ENCODE measurements around the gene LETM1. TPM values are rescaled to one million over a fixed set of nuclear protein-coding genes. Genes with fewer than 3 reads are reported as not detected.

LETM1 gene
- total and polyA plus RNA-seq, 2 experiments from 2014 or later = 23.3 to 68.9 TPM

DNA sequence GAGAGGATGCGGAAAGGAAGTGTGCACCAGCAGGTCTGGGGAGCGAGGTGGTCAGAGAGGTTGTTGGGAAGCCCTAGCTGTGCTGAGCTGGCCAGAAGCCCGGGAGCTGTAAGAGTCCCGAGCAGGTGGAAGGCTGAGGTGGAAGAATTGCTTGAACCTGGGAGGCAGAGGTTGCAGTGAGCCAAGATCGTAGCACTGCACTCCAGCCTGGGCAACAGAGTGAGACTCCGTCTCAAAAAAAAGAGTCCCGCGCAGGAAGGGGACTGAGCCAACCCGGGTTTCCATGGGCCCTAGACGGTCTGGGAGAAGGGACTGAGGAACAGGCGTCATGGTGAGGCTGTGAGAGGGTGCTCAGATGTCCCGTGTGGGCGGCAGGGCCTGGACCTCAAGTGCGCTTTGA, 75.5 kb downstream of the LETM1 start:
- Mint-ChIP-seq H3K36me3 (ENCODE audit: low read depth) (no peaks in the 10 kb centered on the region), H3K27ac (no peak overlapping the region), H3K4me1 (peaks cover 20% of the 10 kb centered on the region; the same call in 1 of the 3 replicates), H3K27me3 (ENCODE audit: insufficient read depth, low read depth, poor library complexity) (peaks cover 8% of the 10 kb centered on the region), H3K4me3 (no peak overlapping the region), H3K9me3 (no peaks in the 10 kb centered on the region)
- no peaks in the 10 kb centered on the region for H3K36me3 ChIP-seq (ENCODE audit: insufficient read depth)
- no peak for DNase-seq (ENCODE audit: low spot score)
- TF ChIP-seq ZNF114 (CRISPR knock-in tag; IDR thresholded peaks at IDR 0.05) (no peak), POLR2AphosphoS5 (IDR thresholded peaks at IDR 0.05; ENCODE audit: low read depth) (no peak), ZNF331 (CRISPR knock-in tag; IDR thresholded peaks at IDR 0.05; ENCODE audit: low read depth) (no peak), STAT1 (IDR thresholded peaks at IDR 0.05; ENCODE audit: unreplicated experiment) (no peak), CREB1 (CRISPR knock-in tag; IDR thresholded peaks at IDR 0.05; ENCODE audit: low read depth) (no peak)
- TF ChIP-seq, protein P1, sequence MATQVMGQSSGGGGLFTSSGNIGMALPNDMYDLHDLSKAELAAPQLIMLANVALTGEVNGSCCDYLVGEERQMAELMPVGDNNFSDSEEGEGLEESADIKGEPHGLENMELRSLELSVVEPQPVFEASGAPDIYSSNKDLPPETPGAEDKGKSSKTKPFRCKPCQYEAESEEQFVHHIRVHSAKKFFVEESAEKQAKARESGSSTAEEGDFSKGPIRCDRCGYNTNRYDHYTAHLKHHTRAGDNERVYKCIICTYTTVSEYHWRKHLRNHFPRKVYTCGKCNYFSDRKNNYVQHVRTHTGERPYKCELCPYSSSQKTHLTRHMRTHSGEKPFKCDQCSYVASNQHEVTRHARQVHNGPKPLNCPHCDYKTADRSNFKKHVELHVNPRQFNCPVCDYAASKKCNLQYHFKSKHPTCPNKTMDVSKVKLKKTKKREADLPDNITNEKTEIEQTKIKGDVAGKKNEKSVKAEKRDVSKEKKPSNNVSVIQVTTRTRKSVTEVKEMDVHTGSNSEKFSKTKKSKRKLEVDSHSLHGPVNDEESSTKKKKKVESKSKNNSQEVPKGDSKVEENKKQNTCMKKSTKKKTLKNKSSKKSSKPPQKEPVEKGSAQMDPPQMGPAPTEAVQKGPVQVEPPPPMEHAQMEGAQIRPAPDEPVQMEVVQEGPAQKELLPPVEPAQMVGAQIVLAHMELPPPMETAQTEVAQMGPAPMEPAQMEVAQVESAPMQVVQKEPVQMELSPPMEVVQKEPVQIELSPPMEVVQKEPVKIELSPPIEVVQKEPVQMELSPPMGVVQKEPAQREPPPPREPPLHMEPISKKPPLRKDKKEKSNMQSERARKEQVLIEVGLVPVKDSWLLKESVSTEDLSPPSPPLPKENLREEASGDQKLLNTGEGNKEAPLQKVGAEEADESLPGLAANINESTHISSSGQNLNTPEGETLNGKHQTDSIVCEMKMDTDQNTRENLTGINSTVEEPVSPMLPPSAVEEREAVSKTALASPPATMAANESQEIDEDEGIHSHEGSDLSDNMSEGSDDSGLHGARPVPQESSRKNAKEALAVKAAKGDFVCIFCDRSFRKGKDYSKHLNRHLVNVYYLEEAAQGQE (IDR thresholded peaks at IDR 0.05; ENCODE audit: unreplicated experiment) = no peak
- TF ChIP-seq, protein P2, sequence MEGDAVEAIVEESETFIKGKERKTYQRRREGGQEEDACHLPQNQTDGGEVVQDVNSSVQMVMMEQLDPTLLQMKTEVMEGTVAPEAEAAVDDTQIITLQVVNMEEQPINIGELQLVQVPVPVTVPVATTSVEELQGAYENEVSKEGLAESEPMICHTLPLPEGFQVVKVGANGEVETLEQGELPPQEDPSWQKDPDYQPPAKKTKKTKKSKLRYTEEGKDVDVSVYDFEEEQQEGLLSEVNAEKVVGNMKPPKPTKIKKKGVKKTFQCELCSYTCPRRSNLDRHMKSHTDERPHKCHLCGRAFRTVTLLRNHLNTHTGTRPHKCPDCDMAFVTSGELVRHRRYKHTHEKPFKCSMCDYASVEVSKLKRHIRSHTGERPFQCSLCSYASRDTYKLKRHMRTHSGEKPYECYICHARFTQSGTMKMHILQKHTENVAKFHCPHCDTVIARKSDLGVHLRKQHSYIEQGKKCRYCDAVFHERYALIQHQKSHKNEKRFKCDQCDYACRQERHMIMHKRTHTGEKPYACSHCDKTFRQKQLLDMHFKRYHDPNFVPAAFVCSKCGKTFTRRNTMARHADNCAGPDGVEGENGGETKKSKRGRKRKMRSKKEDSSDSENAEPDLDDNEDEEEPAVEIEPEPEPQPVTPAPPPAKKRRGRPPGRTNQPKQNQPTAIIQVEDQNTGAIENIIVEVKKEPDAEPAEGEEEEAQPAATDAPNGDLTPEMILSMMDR (conservative IDR thresholded peaks at IDR 0.05; ENCODE audit: low read depth in 2 of 2) = no peak
- TF ChIP-seq, protein P3, sequence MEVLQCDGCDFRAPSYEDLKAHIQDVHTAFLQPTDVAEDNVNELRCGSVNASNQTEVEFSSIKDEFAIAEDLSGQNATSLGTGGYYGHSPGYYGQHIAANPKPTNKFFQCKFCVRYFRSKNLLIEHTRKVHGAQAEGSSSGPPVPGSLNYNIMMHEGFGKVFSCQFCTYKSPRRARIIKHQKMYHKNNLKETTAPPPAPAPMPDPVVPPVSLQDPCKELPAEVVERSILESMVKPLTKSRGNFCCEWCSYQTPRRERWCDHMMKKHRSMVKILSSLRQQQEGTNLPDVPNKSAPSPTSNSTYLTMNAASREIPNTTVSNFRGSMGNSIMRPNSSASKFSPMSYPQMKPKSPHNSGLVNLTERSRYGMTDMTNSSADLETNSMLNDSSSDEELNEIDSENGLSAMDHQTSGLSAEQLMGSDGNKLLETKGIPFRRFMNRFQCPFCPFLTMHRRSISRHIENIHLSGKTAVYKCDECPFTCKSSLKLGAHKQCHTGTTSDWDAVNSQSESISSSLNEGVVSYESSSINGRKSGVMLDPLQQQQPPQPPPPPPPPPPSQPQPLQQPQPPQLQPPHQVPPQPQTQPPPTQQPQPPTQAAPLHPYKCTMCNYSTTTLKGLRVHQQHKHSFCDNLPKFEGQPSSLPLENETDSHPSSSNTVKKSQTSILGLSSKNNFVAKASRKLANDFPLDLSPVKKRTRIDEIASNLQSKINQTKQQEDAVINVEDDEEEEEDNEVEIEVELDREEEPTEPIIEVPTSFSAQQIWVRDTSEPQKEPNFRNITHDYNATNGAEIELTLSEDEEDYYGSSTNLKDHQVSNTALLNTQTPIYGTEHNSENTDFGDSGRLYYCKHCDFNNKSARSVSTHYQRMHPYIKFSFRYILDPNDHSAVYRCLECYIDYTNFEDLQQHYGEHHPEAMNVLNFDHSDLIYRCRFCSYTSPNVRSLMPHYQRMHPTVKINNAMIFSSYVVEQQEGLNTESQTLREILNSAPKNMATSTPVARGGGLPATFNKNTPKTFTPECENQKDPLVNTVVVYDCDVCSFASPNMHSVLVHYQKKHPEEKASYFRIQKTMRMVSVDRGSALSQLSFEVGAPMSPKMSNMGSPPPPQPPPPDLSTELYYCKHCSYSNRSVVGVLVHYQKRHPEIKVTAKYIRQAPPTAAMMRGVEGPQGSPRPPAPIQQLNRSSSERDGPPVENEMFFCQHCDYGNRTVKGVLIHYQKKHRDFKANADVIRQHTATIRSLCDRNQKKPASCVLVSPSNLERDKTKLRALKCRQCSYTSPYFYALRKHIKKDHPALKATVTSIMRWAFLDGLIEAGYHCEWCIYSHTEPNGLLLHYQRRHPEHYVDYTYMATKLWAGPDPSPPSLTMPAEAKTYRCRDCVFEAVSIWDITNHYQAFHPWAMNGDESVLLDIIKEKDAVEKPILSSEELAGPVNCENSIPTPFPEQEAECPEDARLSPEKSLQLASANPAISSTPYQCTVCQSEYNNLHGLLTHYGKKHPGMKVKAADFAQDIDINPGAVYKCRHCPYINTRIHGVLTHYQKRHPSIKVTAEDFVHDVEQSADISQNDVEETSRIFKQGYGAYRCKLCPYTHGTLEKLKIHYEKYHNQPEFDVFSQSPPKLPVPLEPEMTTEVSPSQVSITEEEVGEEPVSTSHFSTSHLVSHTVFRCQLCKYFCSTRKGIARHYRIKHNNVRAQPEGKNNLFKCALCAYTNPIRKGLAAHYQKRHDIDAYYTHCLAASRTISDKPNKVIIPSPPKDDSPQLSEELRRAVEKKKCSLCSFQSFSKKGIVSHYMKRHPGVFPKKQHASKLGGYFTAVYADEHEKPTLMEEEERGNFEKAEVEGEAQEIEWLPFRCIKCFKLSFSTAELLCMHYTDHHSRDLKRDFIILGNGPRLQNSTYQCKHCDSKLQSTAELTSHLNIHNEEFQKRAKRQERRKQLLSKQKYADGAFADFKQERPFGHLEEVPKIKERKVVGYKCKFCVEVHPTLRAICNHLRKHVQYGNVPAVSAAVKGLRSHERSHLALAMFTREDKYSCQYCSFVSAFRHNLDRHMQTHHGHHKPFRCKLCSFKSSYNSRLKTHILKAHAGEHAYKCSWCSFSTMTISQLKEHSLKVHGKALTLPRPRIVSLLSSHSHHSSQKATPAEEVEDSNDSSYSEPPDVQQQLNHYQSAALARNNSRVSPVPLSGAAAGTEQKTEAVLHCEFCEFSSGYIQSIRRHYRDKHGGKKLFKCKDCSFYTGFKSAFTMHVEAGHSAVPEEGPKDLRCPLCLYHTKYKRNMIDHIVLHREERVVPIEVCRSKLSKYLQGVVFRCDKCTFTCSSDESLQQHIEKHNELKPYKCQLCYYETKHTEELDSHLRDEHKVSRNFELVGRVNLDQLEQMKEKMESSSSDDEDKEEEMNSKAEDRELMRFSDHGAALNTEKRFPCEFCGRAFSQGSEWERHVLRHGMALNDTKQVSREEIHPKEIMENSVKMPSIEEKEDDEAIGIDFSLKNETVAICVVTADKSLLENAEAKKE (CRISPR knock-in tag; IDR thresholded peaks at IDR 0.05) = no peak
- TF ChIP-seq, protein P4, sequence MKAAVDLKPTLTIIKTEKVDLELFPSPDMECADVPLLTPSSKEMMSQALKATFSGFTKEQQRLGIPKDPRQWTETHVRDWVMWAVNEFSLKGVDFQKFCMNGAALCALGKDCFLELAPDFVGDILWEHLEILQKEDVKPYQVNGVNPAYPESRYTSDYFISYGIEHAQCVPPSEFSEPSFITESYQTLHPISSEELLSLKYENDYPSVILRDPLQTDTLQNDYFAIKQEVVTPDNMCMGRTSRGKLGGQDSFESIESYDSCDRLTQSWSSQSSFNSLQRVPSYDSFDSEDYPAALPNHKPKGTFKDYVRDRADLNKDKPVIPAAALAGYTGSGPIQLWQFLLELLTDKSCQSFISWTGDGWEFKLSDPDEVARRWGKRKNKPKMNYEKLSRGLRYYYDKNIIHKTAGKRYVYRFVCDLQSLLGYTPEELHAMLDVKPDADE (IDR thresholded peaks at IDR 0.05) = no peak
- ATAC-seq = no peak
- H3K27me3 ChIP-seq (ENCODE audit: insufficient read depth) = no peaks in the 10 kb centered on the region
- H3F3A ChIP-seq (replicated peaks; ENCODE audit: low read depth) = 0 out of 2 replicates have a peak, but pooled peaks cover 3% of the 10 kb centered on the region
- no peak overlapping the region; the same call in 1 of the 2 replicates for H2AFZ ChIP-seq
- H3K79me2 ChIP-seq (replicated peaks; ENCODE audit: insufficient read depth) = no peaks in the 10 kb centered on the region
- H3K4me1 ChIP-seq (ENCODE audit: insufficient read depth) = peaks cover 19% of the 10 kb centered on the region
- no peak overlapping the region for H3K4me2 ChIP-seq
- no peak overlapping the region for H3K4me3 ChIP-seq
- H4K20me1 ChIP-seq (replicated peaks; ENCODE audit: insufficient read depth) = no peaks in the 10 kb centered on the region
- no peaks in the 10 kb centered on the region for H3K9me2 ChIP-seq (ENCODE audit: insufficient read depth)
- no peak overlapping the region for H3K27ac ChIP-seq (ENCODE audit: low read depth)

Data from GM23338 (cell line).